Ramos (cell line): ENCODE data around the gene GGT6.
"Not testable (repeated sequence)": the region's sequence is repeated elsewhere in the genome, so short reads cannot be mapped to it uniquely, and the experiment has no call there.

Experiments
- in situ Hi-C: fragments of 300-500 bp; cut with MboI; formaldehyde crosslinking; loops from one replicate; pipeline ENCODE4 v1.14.3; 2022; ENCODE audit warnings: low sequenced_read_pairs; ENCODE audit not compliant: unreplicated experiment

GGT6 gene, protein sequence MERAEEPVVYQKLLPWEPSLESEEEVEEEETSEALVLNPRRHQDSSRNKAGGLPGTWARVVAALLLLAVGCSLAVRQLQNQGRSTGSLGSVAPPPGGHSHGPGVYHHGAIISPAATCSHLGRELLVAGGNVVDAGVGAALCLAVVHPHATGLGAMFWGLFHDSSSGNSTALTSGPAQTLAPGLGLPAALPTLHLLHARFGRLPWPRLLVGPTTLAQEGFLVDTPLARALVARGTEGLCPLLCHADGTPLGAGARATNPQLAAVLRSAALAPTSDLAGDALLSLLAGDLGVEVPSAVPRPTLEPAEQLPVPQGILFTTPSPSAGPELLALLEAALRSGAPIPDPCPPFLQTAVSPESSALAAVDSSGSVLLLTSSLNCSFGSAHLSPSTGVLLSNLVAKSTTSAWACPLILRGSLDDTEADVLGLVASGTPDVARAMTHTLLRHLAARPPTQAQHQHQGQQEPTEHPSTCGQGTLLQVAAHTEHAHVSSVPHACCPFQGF

DNA sequence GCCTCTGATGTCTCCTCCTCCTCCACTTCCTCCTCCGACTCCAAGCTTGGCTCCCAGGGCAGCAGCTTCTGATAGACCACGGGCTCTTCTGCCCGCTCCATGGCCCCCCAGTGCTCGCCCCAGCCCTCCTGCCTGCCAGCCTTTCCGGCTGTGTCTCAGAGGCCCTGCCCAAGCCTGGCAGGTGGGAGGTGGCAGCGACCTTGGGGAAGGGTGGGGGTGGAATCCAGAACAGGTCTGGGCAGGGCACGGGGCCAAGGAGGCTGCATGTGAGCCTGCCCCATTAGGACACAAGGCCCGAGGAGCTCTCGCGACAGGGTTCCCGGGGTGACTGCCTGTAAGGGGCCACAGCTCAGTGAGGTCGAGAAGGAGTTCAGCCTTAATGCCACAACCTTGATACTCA is at the start of gene GGT6:
GGT6 (minus strand) TSS at position 157 of the 400 bp plus-strand sequence; CDS start at position 101, 56 bp downstream.
- in situ Hi-C loops, result no loop called here

GRCh38 chr17:4610162-4610561 is 49.8 kb upstream of the GGT6 start:
- in situ Hi-C loops, result no loop called here

- in situ Hi-C loops, result no loop called here
Observed at GRCh38 chr17:4609761-4610160, 49.4 kb upstream of the GGT6 start.

DNA sequence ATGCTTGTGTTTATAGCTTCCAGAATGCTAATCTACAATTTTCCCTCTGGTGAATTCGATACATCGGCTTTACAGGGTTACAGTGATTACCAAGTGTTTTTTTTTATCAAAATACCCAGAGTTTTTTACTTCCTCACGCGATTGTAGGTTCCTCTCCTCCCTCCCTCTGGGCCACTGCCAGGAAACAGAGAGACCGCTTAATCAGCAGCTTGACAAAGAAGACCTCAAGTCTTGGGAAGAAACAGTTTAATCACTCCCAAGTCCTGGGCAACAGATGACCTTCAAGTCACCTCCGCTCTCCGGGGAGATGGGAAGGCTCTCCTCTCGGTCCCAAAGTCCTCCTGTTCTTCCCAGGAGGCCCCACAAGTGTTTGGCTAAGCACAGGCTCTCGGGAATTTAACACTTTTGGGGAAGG is 47.4 kb upstream of the GGT6 start:
- in situ Hi-C loops, result no loop called here

GRCh38 chr17:4607261-4607741 is 46.9 kb upstream of the GGT6 start:
- in situ Hi-C loops, result no loop called here

DNA sequence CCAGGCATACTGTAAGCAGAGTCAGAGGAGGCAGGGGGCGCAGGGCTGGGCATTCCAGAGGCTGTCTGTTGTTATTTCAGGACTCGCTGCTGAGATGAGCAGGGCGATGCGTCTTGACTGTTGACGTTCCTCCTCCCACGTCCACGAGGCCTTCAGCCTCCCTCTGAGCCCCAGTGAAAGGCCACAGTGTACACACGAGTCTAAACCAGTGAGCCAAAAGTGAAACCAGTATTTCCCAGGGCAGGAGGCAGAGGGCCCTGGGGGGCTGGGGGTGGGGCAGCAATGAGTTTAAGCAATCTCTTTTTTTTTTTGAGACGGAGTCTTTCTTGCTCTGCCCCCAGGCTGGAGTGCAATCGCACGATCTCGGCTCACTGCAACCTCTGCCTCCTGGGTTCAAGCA is 45.4 kb upstream of the GGT6 start:
- in situ Hi-C loops, result no loop called here

DNA sequence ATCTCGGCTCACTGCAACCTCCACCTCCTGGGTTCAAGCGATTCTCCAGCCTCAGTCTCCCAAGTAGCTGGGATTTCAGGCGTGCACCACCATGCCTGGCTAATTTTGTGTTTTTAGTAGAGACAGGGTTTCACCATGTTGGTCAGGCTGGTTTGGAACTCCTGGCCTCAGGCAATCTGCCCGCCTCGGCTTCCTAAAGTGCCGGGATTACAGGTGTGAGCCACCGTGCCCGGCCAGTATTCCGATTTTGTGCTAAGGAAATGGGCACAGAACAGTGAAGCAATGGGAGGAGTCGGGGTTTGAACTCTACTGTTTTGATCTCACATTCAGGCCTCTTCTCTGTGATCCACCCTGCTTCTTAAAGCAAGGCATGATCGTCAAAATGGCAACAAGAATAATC is 44.4 kb upstream of the GGT6 start:
- in situ Hi-C loops, result not testable (repeated sequence)

- in situ Hi-C loops, result no loop called here
Observed at GRCh38 chr17:4604111-4604644, 43.8 kb upstream of the GGT6 start.

DNA sequence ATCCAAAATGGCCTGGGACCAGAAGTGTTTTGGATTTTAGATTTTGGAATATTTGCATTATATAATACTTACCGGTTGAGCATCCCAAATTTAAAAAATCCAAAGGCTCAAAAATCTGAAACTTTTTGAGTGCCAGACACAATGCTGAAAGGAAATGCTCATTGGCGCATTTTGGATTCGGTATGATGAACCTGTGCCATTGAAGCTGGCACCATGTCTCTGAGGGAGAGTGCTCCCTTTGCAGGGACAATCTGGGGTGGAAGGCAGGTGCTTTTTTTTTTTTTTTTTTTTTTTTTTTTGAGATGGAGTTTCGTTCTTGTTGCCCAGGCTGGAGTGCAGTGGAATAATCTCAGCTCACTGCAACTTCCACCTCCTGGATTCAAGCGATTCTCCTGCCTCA is 41.7 kb upstream of the GGT6 start:
- in situ Hi-C loops, result no loop called here

- in situ Hi-C loops, result no loop called here
Observed at GRCh38 chr17:4601326-4601725, 40.9 kb upstream of the GGT6 start.

DNA sequence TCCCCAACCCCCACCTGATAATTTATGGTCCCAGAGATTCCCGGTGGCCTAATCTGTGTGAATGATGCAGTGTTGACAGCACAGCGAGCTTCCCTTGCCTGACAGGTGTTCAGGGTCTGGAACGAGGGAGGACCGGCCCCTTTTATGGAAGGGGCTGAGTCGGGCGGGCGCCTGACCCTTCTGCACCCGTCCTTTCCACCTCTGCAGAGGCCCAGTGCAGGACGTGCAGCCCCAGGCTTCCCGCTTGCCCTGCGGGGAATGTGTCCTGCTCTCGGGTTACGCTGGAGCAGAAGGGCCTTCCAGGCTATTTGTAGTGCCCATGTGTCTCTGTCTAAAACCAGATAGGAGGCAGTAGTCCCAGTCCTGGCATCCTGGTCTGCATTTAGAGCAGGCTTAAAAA is 40.2 kb upstream of the GGT6 start:
- in situ Hi-C loops, result no loop called here

DNA sequence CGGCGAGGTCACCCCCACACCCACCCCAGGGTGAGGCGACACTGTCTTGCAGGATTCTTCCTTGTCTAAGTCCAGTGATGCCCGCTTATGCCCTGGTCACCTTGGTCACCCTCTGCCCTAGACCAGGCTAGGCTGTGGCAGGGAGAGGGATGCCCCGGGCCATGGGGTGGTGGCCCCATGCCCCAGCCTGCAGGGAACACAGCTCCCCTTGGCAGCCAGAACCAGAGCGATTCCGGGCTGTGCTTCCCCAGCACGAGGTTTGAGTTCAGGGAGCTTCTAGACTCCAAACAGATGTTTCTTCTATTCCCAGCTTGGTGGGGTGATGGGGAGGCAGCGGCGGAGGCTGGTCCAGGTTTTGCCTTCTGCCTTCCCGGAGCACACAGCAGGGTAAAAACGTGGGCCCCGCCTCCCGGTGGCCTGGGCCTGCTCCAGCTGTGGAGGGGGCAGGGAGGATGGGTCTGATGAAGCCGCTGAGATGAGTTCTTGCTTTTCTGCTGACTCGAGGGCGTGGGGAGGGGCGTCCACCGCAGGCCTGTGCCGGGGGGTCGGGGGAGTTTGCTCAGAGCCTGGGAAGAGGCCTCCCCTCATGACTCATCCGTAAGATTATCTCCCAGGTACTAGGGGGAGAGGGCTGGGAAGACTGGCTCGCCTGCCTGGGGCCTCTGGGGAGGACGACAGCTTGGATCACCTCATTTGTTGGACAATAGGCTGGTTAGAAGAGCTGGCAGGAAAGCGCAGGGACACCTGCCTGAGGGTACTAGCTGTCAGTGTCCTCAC is 39.3 kb upstream of the GGT6 start:
- in situ Hi-C loops, result no loop called here

GRCh38 chr17:4598776-4599504 is 38.6 kb upstream of the GGT6 start:
- in situ Hi-C loops, result no loop called here

DNA sequence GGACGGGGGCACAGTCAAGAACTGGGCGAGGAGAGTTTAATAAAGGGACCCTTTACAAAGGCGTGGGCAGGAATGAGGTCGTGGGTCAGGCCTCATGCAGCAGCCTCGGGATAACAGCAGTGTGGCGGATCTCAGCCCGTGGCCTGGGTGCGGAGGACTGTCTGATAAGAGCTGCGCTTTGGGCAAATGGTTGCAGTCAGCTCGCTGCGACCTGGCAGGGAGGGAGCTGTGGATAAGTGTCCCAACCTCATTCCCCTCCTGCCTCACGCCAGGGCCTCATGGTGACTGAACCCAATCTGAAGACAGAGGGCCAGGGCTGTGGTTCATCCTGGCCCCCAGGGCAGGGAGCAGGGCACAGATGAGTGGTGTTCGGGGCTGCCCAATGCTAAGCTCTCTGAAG is 37.6 kb upstream of the GGT6 start:
- in situ Hi-C loops, result no loop called here

DNA sequence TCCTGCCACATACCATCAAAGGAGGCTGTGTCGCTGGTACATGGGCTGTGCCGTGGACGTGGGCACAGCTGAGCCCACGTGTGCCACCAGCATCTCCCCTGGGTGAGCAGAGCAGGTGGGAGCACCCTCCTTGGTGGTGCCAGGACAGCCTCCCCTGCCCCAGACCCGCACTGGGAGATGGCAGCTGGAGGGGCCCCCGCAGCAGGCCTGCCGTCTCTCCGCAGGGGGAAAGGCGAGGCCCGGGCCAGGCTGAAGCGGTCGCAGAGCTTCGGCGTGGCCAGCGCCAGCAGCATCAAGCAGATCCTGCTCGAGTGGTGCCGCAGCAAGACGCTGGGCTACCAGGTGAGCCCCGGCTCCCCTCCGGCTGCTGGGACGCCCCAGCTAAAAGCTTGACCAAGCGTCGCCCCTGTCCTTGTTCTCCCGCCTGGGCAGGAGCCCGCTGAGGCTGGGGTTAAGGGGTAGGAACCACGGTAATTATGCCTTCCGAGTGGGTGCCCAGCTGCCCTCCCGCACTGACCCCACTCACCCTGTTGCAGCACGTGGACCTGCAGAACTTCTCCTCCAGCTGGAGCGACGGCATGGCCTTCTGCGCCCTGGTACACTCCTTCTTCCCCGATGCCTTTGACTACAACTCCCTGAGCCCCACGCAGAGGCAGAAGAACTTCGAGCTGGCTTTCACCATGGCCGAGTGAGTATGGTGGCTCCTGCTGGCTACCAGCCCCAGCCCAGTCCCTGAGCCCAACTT is 36.4 kb upstream of the GGT6 start:
- in situ Hi-C loops, result no loop called here

DNA sequence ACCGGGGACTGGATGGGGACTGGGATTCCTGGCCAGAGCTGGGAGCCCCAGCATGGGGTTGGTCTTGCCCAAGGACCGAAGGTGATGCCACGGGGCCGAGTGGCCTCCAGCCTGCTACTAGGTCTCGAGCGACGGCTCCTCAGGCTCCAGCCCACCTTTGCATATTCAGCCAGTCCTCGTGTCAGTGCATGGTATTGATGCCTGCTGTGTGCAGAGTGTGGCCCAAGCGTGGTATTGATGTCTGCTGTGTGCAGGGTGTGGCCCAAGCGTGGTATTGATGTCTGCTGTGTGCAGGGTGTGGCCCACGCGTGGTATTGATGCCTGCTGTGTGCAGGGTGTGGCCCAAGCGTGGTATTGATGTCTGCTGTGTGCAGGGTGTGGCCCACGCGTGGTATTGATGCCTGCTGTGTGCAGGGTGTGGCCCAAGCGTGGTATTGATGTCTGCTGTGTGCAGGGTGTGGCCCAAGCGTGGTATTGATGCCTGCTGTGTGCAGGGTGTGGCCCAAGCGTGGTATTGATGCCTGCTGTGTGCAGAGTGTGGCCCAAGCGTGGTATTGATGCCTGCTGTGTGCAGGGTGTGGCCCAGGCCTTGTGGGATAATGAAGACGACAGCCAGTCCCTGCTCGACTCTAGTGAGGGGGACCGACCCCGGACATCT is 35.4 kb upstream of the GGT6 start:
- in situ Hi-C loops, result not testable (repeated sequence)

DNA sequence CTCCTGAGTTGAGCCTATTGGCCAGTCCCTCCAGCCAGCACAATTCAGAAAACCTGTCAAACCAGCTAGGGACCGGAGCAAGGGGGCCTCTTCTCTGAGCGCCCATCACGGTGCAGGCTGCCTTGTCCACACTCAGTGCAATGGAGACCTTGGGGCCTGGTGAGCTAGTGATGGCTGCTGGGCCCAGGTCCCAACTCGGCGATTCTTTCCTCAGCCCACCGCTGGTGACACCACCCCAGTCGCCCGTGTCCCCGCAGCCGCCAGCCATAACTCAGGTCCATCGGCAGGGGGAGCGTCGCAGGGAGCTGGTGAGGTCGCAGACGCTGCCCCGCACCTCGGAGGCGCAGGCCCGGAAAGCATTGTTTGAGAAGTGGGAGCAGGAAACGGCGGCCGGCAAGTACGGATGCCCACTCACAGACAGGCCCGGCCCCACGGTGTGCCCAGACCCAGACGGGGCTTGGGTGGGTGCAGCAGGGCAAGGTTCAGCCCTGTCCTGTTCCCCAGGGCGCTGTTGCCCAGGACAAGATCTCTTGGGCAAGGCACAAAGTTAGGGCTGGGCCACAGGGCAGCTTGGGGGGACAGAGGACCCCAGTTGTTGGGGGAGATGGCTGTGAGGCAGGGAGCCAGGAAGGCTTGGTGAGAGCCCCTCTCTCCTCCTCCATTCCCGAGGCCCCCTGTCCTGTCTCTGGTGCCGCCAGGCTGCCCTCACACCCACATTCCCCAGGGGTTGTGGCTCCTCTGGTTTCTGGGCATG is 34.7 kb upstream of the GGT6 start:
- in situ Hi-C loops, result no loop called here

GRCh38 chr17:4594406-4594805 is 34.0 kb upstream of the GGT6 start:
- in situ Hi-C loops, result no loop called here
